Measurements from ENCODE around the gene SYNGAP1.
"Not testable (repeated sequence)": the region's sequence is repeated elsewhere in the genome, so short reads cannot be mapped to it uniquely, and the experiment has no call there.

SYNGAP1 gene

DNA sequence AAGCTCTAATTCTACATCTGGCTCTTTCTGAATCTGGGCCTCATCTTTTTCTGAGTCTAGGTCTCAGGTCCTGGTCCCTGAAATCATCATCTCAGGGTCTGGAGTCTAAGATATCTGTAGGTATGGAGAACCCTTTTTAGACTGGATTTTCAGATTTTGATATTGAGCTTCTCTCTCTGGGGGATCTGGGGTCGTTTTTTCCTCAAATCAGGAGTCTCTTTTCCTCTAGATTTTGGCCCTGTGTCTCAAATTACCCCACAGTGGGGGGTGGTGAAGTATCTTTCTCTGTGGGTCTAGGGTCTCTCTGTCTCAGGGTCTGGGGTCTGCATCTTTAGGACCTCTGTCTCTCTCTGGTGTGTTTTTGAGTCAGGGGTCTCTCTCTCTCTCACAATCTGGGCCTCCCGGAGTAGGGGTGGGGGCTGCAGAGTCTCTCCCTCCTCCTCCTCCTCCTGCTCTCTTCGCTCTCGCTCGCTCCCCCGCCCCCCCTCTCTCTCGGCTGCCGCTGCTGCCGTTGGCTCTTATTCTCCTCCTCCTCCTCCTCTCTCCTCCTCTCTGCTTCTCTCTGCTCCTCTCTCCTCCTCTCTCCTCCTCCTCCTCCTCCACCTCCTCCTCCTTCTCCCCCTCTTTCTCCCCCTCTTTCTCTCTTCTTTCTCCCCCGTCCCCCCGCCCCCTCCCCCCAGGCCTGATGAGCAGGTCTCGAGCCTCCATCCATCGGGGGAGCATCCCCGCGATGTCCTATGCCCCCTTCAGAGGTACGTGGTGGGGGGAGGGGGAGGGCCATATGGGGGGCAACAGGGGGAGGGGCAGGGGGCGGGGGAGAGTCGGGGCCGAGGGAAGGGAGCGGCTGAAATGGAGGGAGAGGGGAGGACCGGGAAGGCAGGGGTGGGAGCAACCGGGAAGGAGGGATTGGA lies at the start of gene SYNGAP1:
Gene SYNGAP1 (plus strand): TSS at position 486 of the 911 bp plus-strand sequence. CDS start 200 bp downstream, at position 686.
- TF ChIP-seq POLR2A (IDR thresholded peaks at IDR 0.05; ENCODE audit: low read depth, low read length), result no peak
- FAIRE-seq (no peak), DNase-seq (ENCODE audit: insufficient read length, low spot score) (no peak)

DNA sequence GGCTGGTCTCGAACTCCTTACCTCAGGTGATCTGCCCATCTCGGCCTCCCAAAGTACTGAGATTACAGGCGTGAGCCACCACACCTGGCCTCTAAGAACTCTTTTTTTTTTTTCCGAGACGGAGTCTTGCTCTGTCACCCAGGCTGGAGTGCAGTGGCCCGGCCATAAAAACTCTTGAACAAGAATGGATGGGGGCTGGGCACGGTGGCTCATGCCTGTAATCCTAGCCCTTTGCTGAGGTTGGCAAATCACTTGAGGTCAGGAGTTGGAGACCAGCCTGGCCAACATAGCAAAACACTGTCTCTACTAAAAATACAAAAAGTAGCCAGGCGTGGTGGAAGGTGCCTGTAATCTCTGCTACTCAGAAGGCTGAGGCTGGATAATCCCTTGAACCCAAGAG lies 48.0 kb upstream of the SYNGAP1 start:
- not testable (repeated sequence) for DNase-seq (ENCODE audit: insufficient read length, low spot score)

GRCh38 chr6:33372526-33373123 lies 47.2 kb upstream of the SYNGAP1 start:
- no peak for TF ChIP-seq POLR2A (IDR thresholded peaks at IDR 0.05; ENCODE audit: low read depth, low read length)
- DNase-seq (ENCODE audit: insufficient read length, low spot score) (no peak), FAIRE-seq (no peak)

More for the DNA sequence above, 48.0 kb upstream of the SYNGAP1 start:
- FAIRE-seq, result not testable (repeated sequence)

DNA sequence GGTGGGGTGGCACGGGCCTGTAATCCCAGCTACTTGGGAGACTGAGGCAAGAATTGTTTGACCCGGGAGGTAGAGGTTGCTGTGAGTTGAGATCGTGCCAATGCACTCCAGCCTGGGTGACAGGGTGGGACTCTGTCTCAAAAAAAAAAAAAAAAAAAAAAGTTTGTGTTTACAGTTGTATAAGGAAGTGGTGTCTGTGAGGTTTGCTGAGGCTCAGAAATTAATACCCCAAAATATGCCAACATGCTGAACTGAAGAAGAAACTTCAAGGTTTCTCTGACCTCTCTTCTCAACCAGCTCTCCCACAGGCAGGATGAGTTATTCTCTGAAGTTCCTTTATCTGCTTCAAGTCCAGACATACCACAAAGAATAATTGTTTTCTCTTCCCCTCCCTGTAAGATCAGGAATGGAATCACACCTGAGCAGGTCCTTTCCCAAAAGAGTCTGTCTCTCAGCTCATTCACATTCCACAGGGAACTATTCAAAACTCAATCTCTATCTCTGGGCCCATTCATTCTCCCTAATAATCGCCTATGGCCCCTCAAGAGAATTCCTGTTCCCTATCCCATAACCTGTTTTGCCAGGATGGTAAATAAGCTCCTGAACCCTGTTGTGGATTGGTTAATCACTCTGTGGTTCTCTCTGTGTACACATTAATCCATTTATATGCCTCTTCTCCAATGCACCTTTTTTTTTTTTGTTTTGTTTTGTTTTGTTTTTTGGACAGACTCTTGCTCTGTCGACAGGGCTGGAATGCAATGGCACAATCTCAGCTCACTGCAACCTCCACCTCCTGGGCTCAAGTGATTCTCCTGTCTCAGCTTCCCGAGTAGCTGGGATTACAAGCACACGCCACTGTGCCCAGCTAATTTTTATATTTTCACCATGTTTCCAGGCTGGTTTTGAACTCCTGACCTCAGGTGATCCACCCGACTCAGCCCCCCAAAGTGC lies 45.6 kb upstream of the SYNGAP1 start:
- FAIRE-seq (no peak), DNase-seq (ENCODE audit: insufficient read length, low spot score) (no peak)
- no peak for TF ChIP-seq POLR2A (IDR thresholded peaks at IDR 0.05; ENCODE audit: low read depth, low read length)

DNA sequence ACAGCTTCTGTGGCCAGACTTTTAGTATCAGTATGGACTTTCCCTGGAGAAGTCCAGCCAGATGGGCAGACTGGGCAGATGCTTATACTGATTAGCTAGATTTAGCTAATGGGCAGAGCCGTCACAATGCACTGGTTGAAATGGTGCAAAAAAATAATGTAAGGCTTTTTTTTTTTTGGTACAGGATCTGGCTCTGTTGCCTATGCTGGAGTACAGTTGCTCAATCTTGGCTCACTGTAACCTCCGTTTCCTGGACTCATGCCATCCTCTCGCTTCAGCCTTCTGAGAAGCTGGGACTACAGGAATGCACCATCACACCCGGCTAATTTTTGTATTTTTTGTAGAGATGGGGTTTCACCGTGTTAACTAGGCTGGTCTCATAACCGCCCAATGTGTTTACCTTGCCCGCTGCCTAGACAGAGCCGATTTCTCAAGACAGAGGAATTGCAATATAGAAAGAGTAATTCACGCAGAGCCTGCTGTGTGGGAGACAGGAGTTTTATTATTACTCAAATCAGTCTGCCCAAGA lies 44.7 kb upstream of the SYNGAP1 start:
- DNase-seq (ENCODE audit: insufficient read length, low spot score) (no peak), FAIRE-seq (no peak)
- no peak for TF ChIP-seq POLR2A (IDR thresholded peaks at IDR 0.05; ENCODE audit: low read depth, low read length)

DNA sequence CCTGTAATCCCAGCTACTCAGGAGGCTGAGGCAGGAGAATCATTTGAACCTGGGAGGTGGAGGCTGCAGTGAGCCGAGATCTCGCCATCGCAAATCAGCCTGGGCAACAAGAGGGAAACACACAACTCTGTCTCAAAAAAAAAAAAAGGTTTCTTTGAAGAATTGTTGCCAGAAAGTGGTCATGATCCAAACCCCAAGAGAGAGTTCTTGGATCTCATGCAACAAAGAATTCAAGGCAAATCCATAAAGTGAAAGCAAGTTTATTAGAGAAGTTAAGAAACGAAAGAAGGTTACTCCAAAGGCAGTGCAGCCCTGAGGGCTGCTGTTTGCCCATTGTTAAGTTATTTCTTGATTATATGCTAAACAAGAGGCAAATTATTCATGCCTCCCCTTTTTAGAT lies 42.7 kb upstream of the SYNGAP1 start:
- DNase-seq (ENCODE audit: insufficient read length, low spot score) (no peak), FAIRE-seq (no peak)

DNA sequence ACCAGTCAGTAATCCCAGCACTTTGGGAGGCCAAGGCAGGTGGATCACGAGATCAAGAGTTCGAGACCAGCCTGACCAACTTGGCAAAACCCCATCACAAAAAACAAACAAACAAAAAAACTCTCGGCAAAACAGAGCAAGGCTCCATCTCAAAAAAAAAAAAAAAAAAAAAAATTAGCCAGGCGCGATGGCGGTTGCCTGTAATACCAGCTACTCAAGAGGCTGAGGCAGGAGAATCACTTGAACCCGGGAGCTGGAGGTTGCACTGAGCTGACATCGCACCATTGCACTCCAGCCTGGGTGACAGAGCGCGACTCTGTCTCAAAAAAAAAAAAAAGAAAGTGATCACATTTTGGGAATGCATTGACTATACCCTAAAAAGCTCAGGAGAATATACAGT lies 40.7 kb upstream of the SYNGAP1 start:
- DNase-seq (ENCODE audit: insufficient read length, low spot score); FAIRE-seq: not testable (repeated sequence)

More for the DNA sequence above, 42.7 kb upstream of the SYNGAP1 start:
- TF ChIP-seq POLR2A (IDR thresholded peaks at IDR 0.05; ENCODE audit: low read depth, low read length), result no peak

DNA sequence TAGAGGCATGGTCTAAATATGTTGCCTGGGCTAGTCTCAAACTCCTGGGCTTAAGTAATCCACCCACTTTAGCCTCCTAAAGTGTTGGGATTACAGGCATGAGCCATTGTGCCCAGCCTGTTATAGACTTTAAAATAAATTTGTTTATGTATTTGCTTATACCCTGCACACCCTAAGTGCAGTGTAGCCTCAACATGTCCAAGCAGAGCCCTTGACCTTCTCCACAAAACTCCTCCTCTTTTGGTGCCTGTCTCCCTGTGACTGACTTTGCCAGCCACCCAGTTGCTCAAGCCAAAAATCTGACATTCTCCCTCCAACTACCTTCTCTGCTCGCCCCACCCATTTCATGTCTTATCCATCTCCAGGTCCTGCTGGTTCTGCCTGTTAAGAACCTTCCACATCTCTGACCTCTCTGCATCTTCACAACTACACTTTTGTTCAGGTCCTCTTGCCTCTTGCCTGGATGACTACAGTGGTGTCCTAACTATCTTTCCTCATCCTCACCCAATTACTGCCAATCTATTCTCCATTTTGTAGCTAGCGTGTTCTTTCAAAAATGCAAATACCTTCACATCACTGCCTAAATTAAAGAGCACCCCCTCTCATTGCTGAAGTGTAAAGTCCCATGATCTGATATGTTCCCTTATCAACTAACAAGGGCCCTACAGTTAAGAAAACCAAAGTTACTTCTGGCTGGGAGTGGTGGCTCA lies 39.4 kb upstream of the SYNGAP1 start:
- DNase-seq (ENCODE audit: insufficient read length, low spot score) (no peak), FAIRE-seq (no peak)
- no peak for TF ChIP-seq POLR2A (IDR thresholded peaks at IDR 0.05; ENCODE audit: low read depth, low read length)

- no peak for TF ChIP-seq POLR2A (IDR thresholded peaks at IDR 0.05; ENCODE audit: low read depth, low read length)
- DNase-seq (ENCODE audit: insufficient read length, low spot score) (no peak), FAIRE-seq (no peak)
Observed at GRCh38 chr6:33383427-33384185, 36.3 kb upstream of the SYNGAP1 start.

DNA sequence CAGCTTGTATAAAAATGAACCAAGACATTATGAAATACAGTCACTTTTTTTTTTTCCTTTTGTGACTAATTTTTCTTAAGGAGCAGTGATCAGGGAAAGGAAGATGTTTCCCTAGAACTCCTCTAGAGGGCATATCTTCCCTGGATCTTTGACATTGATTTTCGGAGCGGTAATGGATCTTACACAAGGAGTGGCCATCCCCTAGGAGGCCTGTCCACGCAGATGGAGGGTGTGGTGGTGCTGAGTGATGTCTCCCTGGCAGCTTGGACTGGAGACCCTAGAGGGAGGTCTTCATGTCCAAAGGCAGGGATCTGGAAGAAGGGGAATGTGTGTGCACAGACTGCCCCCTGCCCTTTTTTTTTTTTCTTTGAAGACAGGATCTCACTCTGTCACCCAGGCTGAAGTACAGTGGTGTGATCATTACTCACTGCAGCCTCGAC lies 35.3 kb upstream of the SYNGAP1 start:
- peak; percentile 50 for FAIRE-seq
- TF ChIP-seq POLR2A (IDR thresholded peaks at IDR 0.05; ENCODE audit: low read depth, low read length), result no peak
- DNase-seq (ENCODE audit: insufficient read length, low spot score), result peak; percentile 47

DNA sequence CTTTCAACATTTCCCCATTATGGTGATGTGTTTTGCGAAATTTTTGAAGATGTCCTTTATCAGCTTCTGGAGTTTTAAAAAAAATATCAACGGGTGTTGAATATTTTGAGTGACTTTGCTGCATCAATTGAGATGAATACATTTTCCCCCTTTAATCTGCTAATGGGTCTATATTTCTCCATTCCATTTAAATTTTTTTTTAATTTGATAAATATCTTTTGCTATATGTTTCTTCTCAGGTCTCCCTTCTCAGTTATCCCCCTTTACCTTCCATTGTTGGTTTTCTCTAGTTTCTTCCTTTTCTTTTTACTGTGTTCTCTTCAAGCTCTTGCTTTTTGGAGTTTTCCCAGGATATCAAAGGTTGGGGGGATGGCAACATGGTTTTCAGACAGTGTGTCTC lies 29.7 kb upstream of the SYNGAP1 start:
- no peak for TF ChIP-seq POLR2A (IDR thresholded peaks at IDR 0.05; ENCODE audit: low read depth, low read length)
- no peak for DNase-seq (ENCODE audit: insufficient read length, low spot score)

DNA sequence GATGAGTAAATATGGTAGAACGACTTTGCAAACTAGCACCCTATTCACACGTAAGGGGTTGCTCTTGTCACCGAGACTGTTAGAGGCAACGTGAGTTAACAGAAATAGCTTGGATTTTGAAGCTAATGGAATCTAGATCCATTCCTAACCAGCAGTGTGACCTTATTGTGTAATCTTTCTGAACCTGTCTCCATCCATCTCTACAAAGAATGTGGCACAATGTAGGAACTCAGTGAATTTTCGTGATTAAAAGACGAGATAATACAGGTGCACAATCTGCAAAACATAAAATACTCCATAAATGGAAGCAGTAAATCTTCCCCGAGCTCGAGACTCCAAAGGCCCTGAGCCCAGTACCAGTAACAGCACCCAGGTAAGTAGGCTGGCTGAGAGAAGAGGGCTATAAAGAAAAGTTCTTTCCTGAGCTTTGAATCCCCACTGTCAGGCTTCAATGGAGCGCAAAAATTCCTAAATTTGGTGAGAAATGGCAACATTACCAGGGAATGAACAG lies 29.0 kb upstream of the SYNGAP1 start:
- FAIRE-seq, result no peak
- no peak for TF ChIP-seq POLR2A (IDR thresholded peaks at IDR 0.05; ENCODE audit: low read depth, low read length)
- no peak for DNase-seq (ENCODE audit: insufficient read length, low spot score)

More for the DNA sequence above, 29.7 kb upstream of the SYNGAP1 start:
- FAIRE-seq, result no peak
